ENCODE measurements around the gene BEND2.

Gene BEND2

DNA sequence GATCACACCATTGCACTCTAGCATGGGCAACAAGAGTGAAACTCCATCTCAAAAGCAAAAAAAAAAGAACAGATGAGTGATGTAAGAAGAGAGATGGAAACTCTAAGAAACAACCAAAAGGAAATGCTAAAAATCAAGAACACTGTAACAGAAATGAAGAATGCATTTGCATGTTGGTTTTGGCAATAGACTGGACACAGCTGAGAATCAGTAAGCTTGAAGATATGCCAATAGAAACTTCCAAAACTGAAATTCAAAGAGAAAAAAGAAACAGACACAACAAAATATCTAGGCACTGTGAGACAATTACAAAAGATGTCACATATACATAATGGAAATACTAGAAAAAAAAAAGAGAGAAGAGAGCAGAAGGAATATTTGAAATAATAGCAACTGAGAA is 93.7 kb downstream of the BEND2 start:
- TF ChIP-seq JUND (IDR thresholded peaks at IDR 0.05; ENCODE audit: low read depth): no peak
- DNase-seq (ENCODE audit: low read depth in 1 of 2, low spot score in 1 of 2): no peak
- in situ Hi-C loops (cut with HindIII; ENCODE audit: low pct_unique_long_range_greater_than_20kb, low sequenced_read_pairs): no loop called here

DNA sequence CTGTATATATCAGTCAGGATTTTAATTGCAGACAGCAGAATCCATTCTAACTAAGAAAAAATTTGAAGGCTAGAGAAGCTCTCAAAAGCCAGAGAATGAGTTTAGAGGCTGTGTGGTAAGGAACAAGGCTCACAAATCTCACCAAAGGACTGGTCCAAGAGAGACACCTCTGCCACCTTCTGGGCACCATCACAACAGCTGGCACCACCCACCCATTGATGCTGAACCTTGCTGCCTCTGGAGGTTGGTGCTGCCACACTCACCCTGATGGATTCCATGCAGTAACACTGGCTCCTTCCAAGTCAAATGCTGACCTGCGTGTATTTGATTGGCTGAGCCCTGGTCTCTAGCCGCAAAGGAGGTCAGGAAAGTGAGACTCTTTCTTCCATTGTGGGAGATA is 100.8 kb downstream of the BEND2 start:
- in situ Hi-C loops (cut with HindIII; ENCODE audit: low pct_unique_long_range_greater_than_20kb, low sequenced_read_pairs): no loop called here
- DNase-seq (ENCODE audit: low read depth in 1 of 2, low spot score in 1 of 2): peak in 1 of 2 experiments; percentile 51
- TF ChIP-seq JUND (IDR thresholded peaks at IDR 0.05; ENCODE audit: low read depth): no peak

Data from T47D (cell line).